Measurements from ENCODE around the gene OR5I1. TPM values are rescaled to one million over a fixed set of nuclear protein-coding genes. Genes with fewer than 3 reads are reported as not detected.

The OR5I1 gene
- polyA plus RNA-seq (2011; rRNA removed) (not detected in 2 replicates), polyA plus RNA-seq (2017; fragmentation: RNase III; extraction: RNeasy Plus Mini Kit Qiagen cat#74134 plus additional on column Dnase treatment) (not detected in 3 replicates), polyA minus RNA-seq (2011; rRNA and poly(A)+ RNA removed) (not detected in 2 replicates)
- polyA plus RNA-seq (2012; cell fraction: cytosol; rRNA removed): not detected in 2 replicates
- not detected in 2 replicates for polyA plus RNA-seq (2012; cell fraction: nucleus; rRNA removed)

- ChIA-PET CTCF (no interaction called here), POLR2A (no interaction called here)
- no peaks in the 10 kb centered on the region for H3K4me1 ChIP-seq
- H3K4me2 ChIP-seq: no peak within 1 kb of the TSS
- ATAC-seq (no peak), DNase-seq (ENCODE audit: low read depth in 1 of 2, low spot score in 1 of 2) (no peak), FAIRE-seq (no peak)
- no peak within 1 kb of the TSS for H3K4me3 ChIP-seq
- TF ChIP-seq NR3C1 (IDR thresholded peaks at IDR 0.05): no peak
- TF ChIP-seq SREBF2 (IDR thresholded peaks at IDR 0.05): no peak
- TF ChIP-seq HDAC2 (IDR thresholded peaks at IDR 0.05): no peak
- TF ChIP-seq RAD21 (conservative IDR thresholded peaks at IDR 0.05 in 1 of 2, IDR thresholded peaks at IDR 0.05 in 1 of 2): no peak
- no peak for TF ChIP-seq MYC (IDR thresholded peaks at IDR 0.05; ENCODE audit: borderline replicate concordance, low read length)
- TF ChIP-seq HES2 (IDR thresholded peaks at IDR 0.05): no peak
- no peak for TF ChIP-seq RNF2 (IDR thresholded peaks at IDR 0.05; ENCODE audit: borderline replicate concordance, low read depth)
- no peak for TF ChIP-seq KDM1A (IDR thresholded peaks at IDR 0.05; ENCODE audit: low read depth)
- TF ChIP-seq RFX5 (IDR thresholded peaks at IDR 0.05): no peak
- no peak for TF ChIP-seq ZFP36 (IDR thresholded peaks at IDR 0.05; ENCODE audit: borderline replicate concordance, partially characterized antibody)
- no peak for TF ChIP-seq HMGXB4 (CRISPR knock-in tag; IDR thresholded peaks at IDR 0.05; ENCODE audit: borderline replicate concordance)
- no peak for TF ChIP-seq HEYL (CRISPR knock-in tag; IDR thresholded peaks at IDR 0.05)
- no peak for TF ChIP-seq MAZ (IDR thresholded peaks at IDR 0.05; ENCODE audit: borderline replicate concordance, low read depth, low read length)
- TF ChIP-seq NPAS2 (CRISPR knock-in tag; IDR thresholded peaks at IDR 0.05; ENCODE audit: borderline replicate concordance): no peak
- no peak for TF ChIP-seq NFE2L2 (conservative IDR thresholded peaks at IDR 0.05; ENCODE audit: low read length)
- TF ChIP-seq CTCF (IDR thresholded peaks at IDR 0.05): no peak
- no peak for TF ChIP-seq CBX8 (IDR thresholded peaks at IDR 0.05)
- TF ChIP-seq ZNF302 (CRISPR knock-in tag; IDR thresholded peaks at IDR 0.05): no peak
- H3K27ac ChIP-seq: no peak within 1 kb of the TSS
- H3K9me3 ChIP-seq: no peaks in the 10 kb centered on the region
- 0% methylated on average over 2 of the region's 2 CpGs for WGBS (ENCODE audit: missing lambda C conversion rate)
Measured at GRCh38 chr11:55936300-55936699, at the start of gene OR5I1. TSS of gene OR5I1 (minus strand) at chr11:55936400. CDS start at chr11:55936400, 0 bp downstream.

GRCh38 chr11:55970935-55971334 lies 34.7 kb upstream of the OR5I1 start:
- Histone ChIP-seq H3K4me3 (no peak overlapping the region), H3K4me1 (no peaks in the 10 kb centered on the region), H3K4me2 (no peak overlapping the region), H3K9me3 (no peaks in the 10 kb centered on the region), H3K27ac (no peak overlapping the region)
- FAIRE-seq (no peak), DNase-seq (ENCODE audit: low read depth in 1 of 2, low spot score in 1 of 2) (no peak), ATAC-seq (no peak)
- CTCF ChIA-PET: no interaction called here
- POLR2A ChIA-PET: no interaction called here
- WGBS (ENCODE audit: missing lambda C conversion rate): 9% methylated on average over 3 of the region's 3 CpGs
- TF ChIP-seq EHMT2 (IDR thresholded peaks at IDR 0.05; ENCODE audit: low read depth) (no peak), KDM1A (IDR thresholded peaks at IDR 0.05; ENCODE audit: low read depth) (no peak), KDM5A (IDR thresholded peaks at IDR 0.05) (no peak), SREBF2 (IDR thresholded peaks at IDR 0.05) (no peak), ZFP36 (IDR thresholded peaks at IDR 0.05; ENCODE audit: borderline replicate concordance, partially characterized antibody) (no peak), FOXS1 (CRISPR knock-in tag; IDR thresholded peaks at IDR 0.05) (no peak), BCL3 (IDR thresholded peaks at IDR 0.05) (no peak), ESRRA (IDR thresholded peaks at IDR 0.05; ENCODE audit: borderline replicate concordance, low read length) (no peak)

Measured in A549 (cell line).